Endothelial cell (in vitro differentiated cells): Measurements from ENCODE around the gene ZDHHC19. TPM values are rescaled to one million over a fixed set of nuclear protein-coding genes. Genes with fewer than 3 reads are reported as not detected.

Experiments
- DNase-seq: peaks from one replicate; pipeline ENCODE4 v3.0.0; 2021; ENCODE audit warnings: low spot score
- H3K27ac Mint-ChIP-seq: one replicate; pipeline ENCODE4 v1.8.0; 2021; ENCODE audit warnings: mixed read lengths, inconsistent platforms; ENCODE audit not compliant: unreplicated experiment
- H3K27me3 Mint-ChIP-seq: one replicate; pipeline ENCODE4 v1.8.0; 2021; ENCODE audit warnings: mild to moderate bottlenecking, moderate library complexity, mixed read lengths, inconsistent platforms; ENCODE audit not compliant: unreplicated experiment
- H3K36me3 Mint-ChIP-seq: one replicate; pipeline ENCODE4 v1.8.0; 2021; ENCODE audit warnings: mild to moderate bottlenecking, low read depth, mixed read lengths, inconsistent platforms; ENCODE audit not compliant: unreplicated experiment
- H3K4me1 Mint-ChIP-seq: one replicate; pipeline ENCODE4 v1.8.0; 2021; ENCODE audit warnings: mild to moderate bottlenecking, mixed read lengths, inconsistent platforms; ENCODE audit not compliant: unreplicated experiment
- H3K4me3 Mint-ChIP-seq: one replicate; pipeline ENCODE4 v1.8.0; 2021; ENCODE audit warnings: mild to moderate bottlenecking, mixed read lengths, inconsistent platforms; ENCODE audit not compliant: unreplicated experiment
- H3K9me3 Mint-ChIP-seq: one replicate; pipeline ENCODE4 v1.8.0; 2021; ENCODE audit warnings: mixed read lengths, inconsistent platforms; ENCODE audit not compliant: unreplicated experiment
- total RNA-seq: library from RNA; stranded (reverse); fragmentation: NEBNext Ultra II Directional; extraction: Animal tissue kit (Norgen Biotek cat#: 25700); gene quantifications from one replicate; pipeline ENCODE4 v1.2.1, GENCODE V29; 2021; ENCODE audit not compliant: unreplicated experiment
- TF ChIP-seq, protein P1 (sequence below): fragments of 200-600 bp; sonication (generic); IDR thresholded peaks from one replicate; pipeline ENCODE4 v1.5.0; 2021; ENCODE audit warnings: antibody characterized with exemption; ENCODE audit not compliant: unreplicated experiment

Gene ZDHHC19
- total RNA-seq, 1 donor from 2014 or later = 0.82 TPM

DNA sequence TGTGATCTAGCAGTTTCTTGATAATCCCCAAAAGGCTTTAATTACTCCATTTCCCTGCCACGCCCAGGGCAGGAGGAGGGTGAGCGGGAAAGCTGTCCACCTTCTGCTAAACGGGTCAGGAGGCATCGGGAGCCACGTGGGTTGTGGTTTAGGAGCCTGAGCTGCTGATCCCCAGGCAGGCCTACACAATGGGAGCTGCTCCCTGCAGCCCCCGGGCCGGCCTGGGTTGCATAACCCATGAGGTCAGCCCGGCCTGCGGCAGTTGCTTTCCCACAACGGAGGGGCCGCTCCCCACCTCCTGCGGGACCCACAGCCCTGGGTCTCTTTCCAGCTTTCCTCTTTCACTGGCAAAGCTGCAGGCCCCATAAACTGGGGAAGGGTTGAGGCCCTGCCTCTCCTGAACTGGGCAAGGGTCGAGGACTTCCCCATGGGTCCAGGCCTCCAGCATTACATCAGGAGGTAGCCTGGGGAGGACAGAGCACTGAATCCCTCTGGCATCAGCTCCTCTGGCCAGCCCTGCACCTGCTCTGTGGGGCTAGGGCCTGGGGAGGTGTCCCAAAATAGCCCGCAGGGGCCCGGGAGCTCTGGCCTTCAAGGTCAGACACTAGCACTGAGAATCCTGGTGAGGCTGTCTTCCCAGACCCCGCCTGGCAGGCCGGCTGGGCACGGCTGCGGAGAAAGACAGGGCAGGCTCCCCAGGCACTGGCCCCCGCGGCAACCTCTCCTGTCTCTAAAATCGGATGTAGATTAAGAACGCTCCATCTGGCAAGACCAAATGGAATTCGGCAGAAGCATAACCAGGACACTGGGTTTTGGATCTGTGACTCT lies 47.3 kb downstream of the ZDHHC19 start:
- no peaks in the 10 kb centered on the region for H3K36me3 Mint-ChIP-seq
- no peaks in the 10 kb centered on the region for H3K9me3 Mint-ChIP-seq
- H3K27ac Mint-ChIP-seq = no peak overlapping the region
- no peak overlapping the region for H3K4me3 Mint-ChIP-seq
- DNase-seq = no peak
- peaks cover 2% of the 10 kb centered on the region for H3K27me3 Mint-ChIP-seq
- H3K4me1 Mint-ChIP-seq = no peaks in the 10 kb centered on the region
- TF ChIP-seq, protein P1, sequence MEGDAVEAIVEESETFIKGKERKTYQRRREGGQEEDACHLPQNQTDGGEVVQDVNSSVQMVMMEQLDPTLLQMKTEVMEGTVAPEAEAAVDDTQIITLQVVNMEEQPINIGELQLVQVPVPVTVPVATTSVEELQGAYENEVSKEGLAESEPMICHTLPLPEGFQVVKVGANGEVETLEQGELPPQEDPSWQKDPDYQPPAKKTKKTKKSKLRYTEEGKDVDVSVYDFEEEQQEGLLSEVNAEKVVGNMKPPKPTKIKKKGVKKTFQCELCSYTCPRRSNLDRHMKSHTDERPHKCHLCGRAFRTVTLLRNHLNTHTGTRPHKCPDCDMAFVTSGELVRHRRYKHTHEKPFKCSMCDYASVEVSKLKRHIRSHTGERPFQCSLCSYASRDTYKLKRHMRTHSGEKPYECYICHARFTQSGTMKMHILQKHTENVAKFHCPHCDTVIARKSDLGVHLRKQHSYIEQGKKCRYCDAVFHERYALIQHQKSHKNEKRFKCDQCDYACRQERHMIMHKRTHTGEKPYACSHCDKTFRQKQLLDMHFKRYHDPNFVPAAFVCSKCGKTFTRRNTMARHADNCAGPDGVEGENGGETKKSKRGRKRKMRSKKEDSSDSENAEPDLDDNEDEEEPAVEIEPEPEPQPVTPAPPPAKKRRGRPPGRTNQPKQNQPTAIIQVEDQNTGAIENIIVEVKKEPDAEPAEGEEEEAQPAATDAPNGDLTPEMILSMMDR = no peak

DNA sequence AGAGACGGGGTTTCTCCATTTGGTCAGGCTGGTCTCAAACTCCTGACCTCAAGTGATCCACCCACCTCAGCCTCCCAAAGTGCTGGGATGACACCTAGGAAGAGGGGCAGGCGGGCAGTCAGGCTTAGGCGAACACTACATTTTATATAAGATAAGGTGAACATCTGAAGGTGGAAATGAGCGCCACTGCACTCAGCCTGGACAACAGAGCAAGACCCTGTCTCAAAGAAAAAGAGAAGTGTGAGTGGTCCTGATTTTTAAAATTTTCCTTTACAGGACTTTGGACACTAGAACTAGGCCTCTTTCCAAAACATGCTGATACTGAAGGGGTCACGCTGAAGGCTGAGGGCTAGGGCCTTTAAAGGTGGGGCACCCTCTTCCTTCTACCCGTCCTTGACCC lies 48.0 kb downstream of the ZDHHC19 start:
- H3K9me3 Mint-ChIP-seq = no peaks in the 10 kb centered on the region
- no peaks in the 10 kb centered on the region for H3K36me3 Mint-ChIP-seq
- no peaks in the 10 kb centered on the region for H3K4me1 Mint-ChIP-seq
- H3K27ac Mint-ChIP-seq = no peak overlapping the region
- H3K4me3 Mint-ChIP-seq = no peak overlapping the region
- H3K27me3 Mint-ChIP-seq = peaks cover 2% of the 10 kb centered on the region
- DNase-seq = no peak
- TF ChIP-seq, protein P1 = no peak

DNA sequence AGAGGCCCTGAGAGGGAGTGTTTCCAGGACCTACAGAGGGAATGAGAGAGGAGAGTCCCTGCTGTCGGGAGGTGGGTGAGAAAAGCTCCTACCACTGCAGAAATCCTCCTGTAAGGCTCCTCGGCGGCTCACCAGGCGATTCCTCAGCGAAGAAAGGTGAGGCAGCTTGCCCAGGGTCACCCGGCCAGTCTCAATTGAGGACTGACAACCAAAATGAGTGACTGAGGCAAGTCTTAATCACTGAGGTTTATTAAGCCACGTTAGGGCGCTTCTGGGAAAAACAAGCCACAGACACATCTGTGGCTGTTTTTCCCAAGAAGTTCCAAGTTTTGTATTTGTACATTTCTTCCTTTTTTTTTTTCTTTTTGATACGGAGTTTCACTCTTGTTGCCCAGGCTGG lies 48.5 kb downstream of the ZDHHC19 start:
- no peak overlapping the region for H3K27ac Mint-ChIP-seq
- peaks cover 2% of the 10 kb centered on the region for H3K27me3 Mint-ChIP-seq
- no peak for DNase-seq
- no peaks in the 10 kb centered on the region for H3K36me3 Mint-ChIP-seq
- no peaks in the 10 kb centered on the region for H3K4me1 Mint-ChIP-seq
- TF ChIP-seq, protein P1 = no peak
- no peaks in the 10 kb centered on the region for H3K9me3 Mint-ChIP-seq
- H3K4me3 Mint-ChIP-seq = no peak overlapping the region

DNA sequence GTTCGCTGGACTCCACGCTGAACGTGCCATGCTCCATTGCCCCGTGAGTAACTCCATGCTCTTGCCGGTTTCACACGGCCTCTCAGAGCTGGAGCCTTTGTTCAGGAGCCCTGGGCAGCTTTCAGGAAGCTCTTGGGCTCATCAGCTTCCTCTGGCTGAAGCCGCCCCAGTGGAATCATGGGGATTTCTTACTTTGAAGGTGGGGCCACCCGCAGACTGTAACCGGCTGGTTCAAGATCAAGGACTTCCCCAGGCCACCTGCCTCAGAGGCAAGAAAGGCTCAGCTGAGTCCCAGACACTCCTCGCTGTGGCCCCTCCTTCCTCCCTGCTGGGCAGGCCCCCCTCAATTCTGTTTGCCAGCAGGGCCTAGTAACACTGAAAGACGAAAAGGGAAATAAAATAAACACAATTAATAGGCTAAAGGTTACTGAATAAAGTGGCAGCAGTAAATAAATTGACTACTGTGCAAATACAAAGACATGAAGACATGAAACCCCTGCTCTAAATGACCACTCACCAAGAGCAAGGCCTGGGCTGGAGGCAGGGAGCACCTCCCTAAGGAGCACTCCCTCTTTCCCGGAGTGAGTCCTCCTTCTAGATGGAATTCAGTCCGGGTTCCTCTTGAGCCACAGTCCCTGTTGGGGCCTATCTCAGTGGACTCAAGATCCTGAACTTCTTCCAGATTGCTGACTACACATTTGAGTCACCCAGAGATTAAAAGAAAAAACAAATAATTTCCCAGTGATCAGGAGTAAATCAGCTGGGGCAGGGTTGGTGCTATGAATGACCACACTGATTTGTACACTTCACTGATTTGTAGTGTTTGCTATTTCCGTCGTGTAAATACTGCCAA lies 51.0 kb downstream of the ZDHHC19 start:
- Mint-ChIP-seq H3K9me3 (no peaks in the 10 kb centered on the region), H3K4me1 (no peaks in the 10 kb centered on the region), H3K36me3 (no peaks in the 10 kb centered on the region), H3K4me3 (no peak overlapping the region), H3K27ac (peak overlapping the region; percentile 85), H3K27me3 (peaks cover 2% of the 10 kb centered on the region)
- TF ChIP-seq, protein P1 = no peak
- peak; percentile 19 for DNase-seq

DNA sequence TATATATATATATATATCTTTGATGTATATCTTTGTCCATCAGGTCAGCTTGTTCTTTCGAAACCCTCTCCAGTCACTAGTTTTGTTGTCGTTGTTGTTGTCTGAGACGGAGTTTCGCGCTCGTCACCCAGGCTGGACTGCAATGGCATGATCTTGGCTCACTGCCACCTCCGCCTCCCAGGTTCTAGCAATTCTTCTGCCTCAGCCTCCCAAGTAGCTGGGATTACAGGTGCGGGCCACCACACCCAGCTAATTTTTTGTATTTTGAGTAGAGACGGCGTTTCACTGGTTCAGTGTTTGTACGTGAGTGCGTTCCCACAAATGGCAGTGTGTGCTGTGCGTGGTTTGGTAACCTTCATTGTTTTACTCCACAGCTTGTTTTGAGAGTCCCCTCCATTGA lies 51.7 kb downstream of the ZDHHC19 start:
- Mint-ChIP-seq H3K4me3 (no peak overlapping the region), H3K4me1 (no peaks in the 10 kb centered on the region), H3K36me3 (no peaks in the 10 kb centered on the region), H3K27me3 (peaks cover 2% of the 10 kb centered on the region), H3K9me3 (no peaks in the 10 kb centered on the region), H3K27ac (peak overlapping the region; percentile 85)
- DNase-seq = no peak
- TF ChIP-seq, protein P1 = no peak
